SK-N-SH (cell line): Measurements from ENCODE around the gene PTPN18. TPM values are rescaled to one million over a fixed set of nuclear protein-coding genes. Genes with fewer than 3 reads are reported as not detected.

Experiments
- EP300 ChIP-seq, 2 experiments: IDR thresholded peaks; 2 replicates each; pipeline versions ENCODE4 v1.4.0 to v1.6.1; 2012; ENCODE audit warnings: borderline replicate concordance in 1 of 2, low read depth in 1 of 2, low read length in 1 of 2
- EZH2phosphoT487 ChIP-seq: fragments of 200-600 bp; sonication (generic); IDR thresholded peaks from 2 replicates; pipeline ENCODE4 v1.6.1; 2017; ENCODE audit warnings: low read depth, mixed run types, mild to moderate bottlenecking, antibody characterized with exemption, moderate library complexity, borderline replicate concordance
- FOSL2 ChIP-seq: IDR thresholded peaks from 2 replicates; pipeline ENCODE4 v1.4.0; 2012; ENCODE audit warnings: low read depth, mild to moderate bottlenecking, moderate library complexity, borderline replicate concordance
- FOXJ3 ChIP-seq: sonication (generic); formaldehyde crosslinking; IDR thresholded peaks from 2 replicates; pipeline ENCODE4 v1.5.1; 2020; ENCODE audit warnings: mild to moderate bottlenecking, missing genetic modification reagents
- MEF2A ChIP-seq: IDR thresholded peaks from 2 replicates; pipeline ENCODE4 v1.4.0; 2012; ENCODE audit warnings: low read depth, borderline replicate concordance
- NRF1 ChIP-seq: IDR thresholded peaks from 2 replicates; pipeline ENCODE4 v1.6.1; 2012; ENCODE audit warnings: low read depth, mild to moderate bottlenecking, low read length
- RCOR1 ChIP-seq: fragments of 150-350 bp; IDR thresholded peaks from 2 replicates; pipeline ENCODE4 v1.6.1; 2017; ENCODE audit warnings: antibody characterized with exemption, low read length
- SIN3A ChIP-seq: IDR thresholded peaks from 2 replicates; pipeline ENCODE4 v1.6.1; 2012; ENCODE audit warnings: low read depth, mild to moderate bottlenecking, low read length, moderate library complexity, borderline replicate concordance
- SMC3 ChIP-seq: IDR thresholded peaks from 2 replicates; pipeline ENCODE4 v1.6.1; 2012; ENCODE audit warnings: low read depth, low read length, improper control_type of control experiment
- TCF12 ChIP-seq: IDR thresholded peaks from 2 replicates; pipeline ENCODE4 v1.4.0; 2012
- TEAD4 ChIP-seq: IDR thresholded peaks from 2 replicates; pipeline ENCODE4 v1.4.0; 2012; ENCODE audit warnings: mild to moderate bottlenecking, borderline replicate concordance; ENCODE audit not compliant: insufficient read depth
- polyA plus RNA-seq, 3 experiments: library from polyadenylated mRNA; depleted of rRNA; stranded (reverse); fragments of >200 nt; gene quantifications; 2 replicates each; pipeline ENCODE4 v1.2.3, GENCODE V29; 2012
- TF ChIP-seq, protein P1 (sequence below): IDR thresholded peaks from 2 replicates; pipeline ENCODE4 v1.6.1; 2012; ENCODE audit warnings: mild to moderate bottlenecking, low read depth, low read length, moderate library complexity
- TF ChIP-seq, protein P2 (sequence below): IDR thresholded peaks from 2 replicates; pipeline ENCODE4 v1.4.0; 2012; ENCODE audit warnings: low read depth, borderline replicate concordance
- TF ChIP-seq, protein P3 (sequence below): IDR thresholded peaks from 2 replicates; pipeline ENCODE4; 2012
- TF ChIP-seq, protein P4 (sequence below): IDR thresholded peaks from 2 replicates; pipeline ENCODE4 v1.4.0; 2012; ENCODE audit warnings: low read depth, borderline replicate concordance

Gene PTPN18
- polyA plus RNA-seq, 1 of the 3 experiments (the other 2 are of a cell fraction), result 30.4 TPM

DNA sequence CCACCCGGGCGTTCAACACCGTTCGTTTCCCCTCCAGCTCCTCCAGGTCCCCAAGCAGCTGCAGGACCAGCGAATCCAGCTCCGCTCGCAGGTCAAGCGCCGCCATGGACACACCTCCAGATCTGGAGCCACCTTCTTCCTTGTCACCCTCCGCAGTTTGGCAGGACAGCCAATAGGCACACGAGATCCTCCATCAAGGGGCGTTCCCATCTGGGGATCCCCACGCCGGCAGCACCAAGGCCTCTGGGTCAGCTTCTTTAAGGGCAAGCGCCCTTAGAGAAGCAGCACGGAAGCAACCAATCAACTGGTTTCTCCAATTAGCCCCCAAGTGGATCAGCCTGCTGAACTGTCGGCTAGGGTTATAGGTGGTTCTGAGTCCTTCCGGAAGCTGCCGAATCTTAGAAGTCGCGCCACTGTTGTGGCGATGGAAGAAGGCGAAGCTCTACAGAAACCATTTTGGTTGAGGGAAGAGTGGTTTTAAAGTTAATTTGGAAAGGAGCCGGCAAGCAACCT is 13.8 kb upstream of the PTPN18 start (continued):
- TF ChIP-seq, protein P1, sequence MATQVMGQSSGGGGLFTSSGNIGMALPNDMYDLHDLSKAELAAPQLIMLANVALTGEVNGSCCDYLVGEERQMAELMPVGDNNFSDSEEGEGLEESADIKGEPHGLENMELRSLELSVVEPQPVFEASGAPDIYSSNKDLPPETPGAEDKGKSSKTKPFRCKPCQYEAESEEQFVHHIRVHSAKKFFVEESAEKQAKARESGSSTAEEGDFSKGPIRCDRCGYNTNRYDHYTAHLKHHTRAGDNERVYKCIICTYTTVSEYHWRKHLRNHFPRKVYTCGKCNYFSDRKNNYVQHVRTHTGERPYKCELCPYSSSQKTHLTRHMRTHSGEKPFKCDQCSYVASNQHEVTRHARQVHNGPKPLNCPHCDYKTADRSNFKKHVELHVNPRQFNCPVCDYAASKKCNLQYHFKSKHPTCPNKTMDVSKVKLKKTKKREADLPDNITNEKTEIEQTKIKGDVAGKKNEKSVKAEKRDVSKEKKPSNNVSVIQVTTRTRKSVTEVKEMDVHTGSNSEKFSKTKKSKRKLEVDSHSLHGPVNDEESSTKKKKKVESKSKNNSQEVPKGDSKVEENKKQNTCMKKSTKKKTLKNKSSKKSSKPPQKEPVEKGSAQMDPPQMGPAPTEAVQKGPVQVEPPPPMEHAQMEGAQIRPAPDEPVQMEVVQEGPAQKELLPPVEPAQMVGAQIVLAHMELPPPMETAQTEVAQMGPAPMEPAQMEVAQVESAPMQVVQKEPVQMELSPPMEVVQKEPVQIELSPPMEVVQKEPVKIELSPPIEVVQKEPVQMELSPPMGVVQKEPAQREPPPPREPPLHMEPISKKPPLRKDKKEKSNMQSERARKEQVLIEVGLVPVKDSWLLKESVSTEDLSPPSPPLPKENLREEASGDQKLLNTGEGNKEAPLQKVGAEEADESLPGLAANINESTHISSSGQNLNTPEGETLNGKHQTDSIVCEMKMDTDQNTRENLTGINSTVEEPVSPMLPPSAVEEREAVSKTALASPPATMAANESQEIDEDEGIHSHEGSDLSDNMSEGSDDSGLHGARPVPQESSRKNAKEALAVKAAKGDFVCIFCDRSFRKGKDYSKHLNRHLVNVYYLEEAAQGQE, result no peak
- no peak for TF ChIP-seq EZH2phosphoT487
- no peak for TF ChIP-seq TCF12
- TF ChIP-seq, protein P2, sequence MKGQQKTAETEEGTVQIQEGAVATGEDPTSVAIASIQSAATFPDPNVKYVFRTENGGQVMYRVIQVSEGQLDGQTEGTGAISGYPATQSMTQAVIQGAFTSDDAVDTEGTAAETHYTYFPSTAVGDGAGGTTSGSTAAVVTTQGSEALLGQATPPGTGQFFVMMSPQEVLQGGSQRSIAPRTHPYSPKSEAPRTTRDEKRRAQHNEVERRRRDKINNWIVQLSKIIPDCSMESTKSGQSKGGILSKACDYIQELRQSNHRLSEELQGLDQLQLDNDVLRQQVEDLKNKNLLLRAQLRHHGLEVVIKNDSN, result no peak
- TF ChIP-seq, protein P3, sequence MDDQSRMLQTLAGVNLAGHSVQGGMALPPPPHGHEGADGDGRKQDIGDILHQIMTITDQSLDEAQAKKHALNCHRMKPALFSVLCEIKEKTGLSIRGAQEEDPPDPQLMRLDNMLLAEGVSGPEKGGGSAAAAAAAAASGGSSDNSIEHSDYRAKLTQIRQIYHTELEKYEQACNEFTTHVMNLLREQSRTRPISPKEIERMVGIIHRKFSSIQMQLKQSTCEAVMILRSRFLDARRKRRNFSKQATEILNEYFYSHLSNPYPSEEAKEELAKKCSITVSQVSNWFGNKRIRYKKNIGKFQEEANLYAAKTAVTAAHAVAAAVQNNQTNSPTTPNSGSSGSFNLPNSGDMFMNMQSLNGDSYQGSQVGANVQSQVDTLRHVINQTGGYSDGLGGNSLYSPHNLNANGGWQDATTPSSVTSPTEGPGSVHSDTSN, result 0 out of 2 replicates have a peak, but pooled peaks have one; percentile 3
- TF ChIP-seq FOXJ3 (CRISPR knock-in tag), result no peak
- no peak for TF ChIP-seq TEAD4
- TF ChIP-seq SMC3, result no peak
- no peak for TF ChIP-seq EP300 (IDR thresholded peaks at IDR 0.05; ENCODE audit: borderline replicate concordance in 1 of 2, low read depth in 1 of 2, low read length in 1 of 2)
- no peak for TF ChIP-seq SIN3A
- no peak for TF ChIP-seq NRF1
- TF ChIP-seq MEF2A, result no peak
- TF ChIP-seq, protein P4, sequence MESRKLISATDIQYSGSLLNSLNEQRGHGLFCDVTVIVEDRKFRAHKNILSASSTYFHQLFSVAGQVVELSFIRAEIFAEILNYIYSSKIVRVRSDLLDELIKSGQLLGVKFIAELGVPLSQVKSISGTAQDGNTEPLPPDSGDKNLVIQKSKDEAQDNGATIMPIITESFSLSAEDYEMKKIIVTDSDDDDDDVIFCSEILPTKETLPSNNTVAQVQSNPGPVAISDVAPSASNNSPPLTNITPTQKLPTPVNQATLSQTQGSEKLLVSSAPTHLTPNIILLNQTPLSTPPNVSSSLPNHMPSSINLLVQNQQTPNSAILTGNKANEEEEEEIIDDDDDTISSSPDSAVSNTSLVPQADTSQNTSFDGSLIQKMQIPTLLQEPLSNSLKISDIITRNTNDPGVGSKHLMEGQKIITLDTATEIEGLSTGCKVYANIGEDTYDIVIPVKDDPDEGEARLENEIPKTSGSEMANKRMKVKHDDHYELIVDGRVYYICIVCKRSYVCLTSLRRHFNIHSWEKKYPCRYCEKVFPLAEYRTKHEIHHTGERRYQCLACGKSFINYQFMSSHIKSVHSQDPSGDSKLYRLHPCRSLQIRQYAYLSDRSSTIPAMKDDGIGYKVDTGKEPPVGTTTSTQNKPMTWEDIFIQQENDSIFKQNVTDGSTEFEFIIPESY, result no peak
- TF ChIP-seq RCOR1, result no peak
- TF ChIP-seq FOSL2, result no peak
